HS-5 (cell line): ENCODE results near the gene DENND4A.
"Not testable (repeated sequence)": the region's sequence is repeated elsewhere in the genome, so short reads cannot be mapped to it uniquely, and the experiment has no call there.

ENCODE experiments used
- DNase-seq: peaks from one replicate; pipeline ENCODE4 v3.0.0-alpha.2; 2012; ENCODE audit warnings: low read depth

DENND4A gene

DNA sequence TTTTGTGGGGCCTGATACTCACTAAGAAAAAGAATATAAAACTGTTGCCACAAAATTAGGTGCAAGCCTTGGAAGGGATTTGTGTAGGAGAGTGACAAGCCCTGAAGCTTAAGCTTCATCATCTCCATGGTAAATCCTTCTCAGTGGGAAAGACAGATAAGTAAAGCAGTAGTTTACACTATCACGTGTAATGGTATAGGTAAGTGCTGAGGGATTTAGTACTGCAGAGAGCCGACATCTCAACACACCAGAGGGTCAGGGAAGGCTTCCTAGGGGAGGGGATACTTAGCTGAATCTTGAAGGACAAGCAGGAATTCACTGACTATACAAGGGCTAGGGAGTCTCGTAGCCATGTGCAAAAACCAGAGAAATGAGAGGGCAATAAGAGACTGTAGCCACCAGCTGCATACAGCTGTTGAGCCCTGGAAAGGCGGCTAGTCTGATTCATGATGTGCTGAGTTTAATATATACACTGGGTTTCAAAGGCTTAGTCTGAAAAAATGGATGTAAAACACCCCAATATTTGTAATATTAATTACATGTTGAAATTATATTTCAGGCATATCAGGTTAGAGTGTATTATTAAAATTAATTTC lies 159.2 kb downstream of the DENND4A start:
- DNase-seq: no peak

DNA sequence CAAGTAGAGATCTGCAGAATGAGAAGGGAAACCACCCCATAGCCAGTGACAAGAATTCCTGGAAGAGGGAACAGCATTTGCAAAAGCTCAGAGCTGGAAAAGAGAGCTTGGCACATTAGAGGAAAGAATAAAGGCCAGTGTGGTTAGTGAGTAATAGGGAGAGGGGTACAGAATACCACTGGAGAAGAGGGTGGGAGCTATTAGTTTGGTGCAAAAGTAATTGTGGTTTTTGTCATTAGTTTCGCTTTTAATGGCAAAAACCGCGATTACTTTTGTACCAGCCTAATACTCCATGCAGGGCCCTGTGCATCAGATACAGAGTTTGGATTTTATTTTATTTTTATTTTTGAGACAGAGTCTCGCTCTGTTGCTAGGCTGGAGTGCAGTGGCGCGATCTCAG lies 160.6 kb downstream of the DENND4A start:
- no peak for DNase-seq

DNA sequence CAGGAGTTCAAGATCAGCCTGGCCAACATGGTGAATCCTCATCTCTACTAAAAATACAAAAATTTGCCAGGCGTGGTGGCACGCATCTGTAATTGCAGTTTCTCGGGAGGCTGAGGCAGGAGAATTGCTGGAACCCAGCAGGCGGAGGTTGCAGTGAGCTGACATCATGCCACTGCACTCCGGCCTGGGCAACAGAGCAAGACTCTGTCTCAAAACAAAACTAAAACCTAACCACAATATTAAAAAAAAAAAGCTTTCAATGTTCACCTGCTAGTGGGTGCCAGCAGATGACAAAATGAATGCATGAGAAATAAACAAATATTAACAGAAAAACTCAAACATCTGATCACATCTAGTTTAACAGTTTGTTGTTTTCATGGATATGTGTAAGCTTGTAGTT lies 161.3 kb downstream of the DENND4A start:
- no peak for DNase-seq

DNA sequence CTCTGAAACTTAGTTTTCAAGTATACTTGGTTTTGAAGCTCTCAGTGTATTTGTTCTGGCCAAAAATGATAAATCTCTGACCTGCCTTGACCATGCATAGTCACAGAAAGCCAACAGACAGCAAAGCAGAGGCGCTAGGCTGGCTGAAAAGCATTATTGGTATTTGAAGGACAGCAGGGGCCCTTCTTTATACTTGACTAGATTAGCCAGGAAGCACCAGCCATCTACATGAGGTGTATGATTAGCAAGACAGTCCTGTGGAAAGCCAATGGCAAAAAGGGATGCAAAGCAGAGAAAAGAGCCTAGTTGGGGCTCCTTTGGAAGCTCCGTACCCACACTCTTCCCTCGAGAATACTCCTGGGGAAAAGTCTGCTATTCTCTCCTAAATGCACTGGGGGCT lies 162.5 kb downstream of the DENND4A start:
- DNase-seq: no peak

DNA sequence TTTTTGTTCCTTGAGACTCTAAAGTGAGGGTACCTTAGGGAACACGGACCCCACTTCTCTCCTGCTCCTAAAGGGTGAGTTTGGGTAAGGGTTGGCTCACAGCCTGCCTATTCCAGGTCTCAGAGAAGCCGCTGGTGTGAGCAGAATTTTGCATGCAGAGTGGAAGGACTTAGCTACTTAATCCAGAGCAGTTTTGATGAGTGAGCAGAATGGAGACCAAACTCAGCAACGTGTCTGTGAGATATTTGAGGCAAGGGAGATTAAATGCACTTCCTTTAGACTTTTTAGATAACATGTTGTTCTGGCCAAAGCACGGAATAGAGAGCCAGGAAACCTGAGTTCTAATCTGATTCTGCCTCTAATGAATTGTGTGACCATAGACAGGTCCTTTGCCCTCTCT lies 165.2 kb downstream of the DENND4A start:
- DNase-seq: no peak

DNA sequence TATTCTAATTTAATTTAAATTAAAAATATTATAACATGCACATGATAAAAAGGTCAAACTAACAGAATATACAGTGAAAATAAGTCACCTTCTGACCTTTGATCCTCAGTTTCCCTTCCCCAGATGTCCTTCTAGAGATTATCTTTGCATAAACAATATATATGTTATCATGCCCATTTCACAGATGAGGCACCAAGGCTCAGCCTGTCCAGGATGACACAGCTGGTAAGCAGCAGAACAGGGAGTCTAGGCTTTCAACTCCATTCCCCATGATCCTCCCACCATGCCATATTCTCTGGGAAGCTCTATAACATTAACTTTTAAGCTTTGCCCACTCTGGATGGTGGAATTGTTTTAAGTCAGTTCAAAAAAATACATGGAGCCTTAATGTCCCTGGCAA lies 169.0 kb downstream of the DENND4A start:
- DNase-seq: no peak

DNA sequence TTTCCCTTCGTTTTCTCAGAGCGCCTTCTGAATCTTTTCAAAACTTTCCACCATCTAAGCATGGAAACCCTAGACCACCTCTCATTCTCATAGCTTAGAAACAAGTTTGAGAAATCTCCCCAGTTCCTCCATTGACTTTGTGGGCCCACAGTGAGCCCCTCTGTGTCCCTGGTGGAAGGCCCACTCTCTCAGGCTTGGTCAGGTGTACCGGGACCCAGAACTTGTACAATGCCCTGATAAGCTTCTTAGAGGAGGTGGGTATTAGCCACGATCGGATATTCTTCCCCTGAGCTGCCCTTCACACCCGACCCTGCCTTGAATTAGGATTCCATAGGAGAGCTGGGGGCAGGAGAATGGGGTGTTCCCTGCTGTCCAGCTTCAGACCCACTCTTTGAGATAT lies 170.5 kb downstream of the DENND4A start, which contains the start of gene SLC24A1:
Gene SLC24A1 (plus strand): TSS at position 301 of the 400 bp plus-strand sequence. CDS start 2,143 bp downstream, outside the sequence.
- no peak for DNase-seq

DNA sequence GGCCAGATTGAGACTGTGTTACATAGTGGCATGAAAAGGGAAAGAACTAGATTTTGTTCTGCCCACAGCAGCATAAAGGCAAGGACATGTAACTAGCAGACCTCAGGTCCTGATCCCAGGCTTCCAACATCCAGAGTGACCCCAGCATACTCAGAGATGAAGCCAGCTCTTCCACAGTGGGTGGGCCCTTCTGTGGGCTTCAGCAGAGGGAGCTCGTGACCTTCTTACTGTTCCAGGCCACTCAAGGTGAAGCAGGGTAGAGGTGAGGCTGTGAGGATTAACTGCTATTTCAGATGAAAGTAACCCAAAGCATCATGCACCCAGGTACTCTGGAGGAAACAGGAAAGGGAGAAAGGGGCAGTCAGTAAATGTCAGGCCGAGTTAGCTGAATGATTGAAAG lies 171.3 kb downstream of the DENND4A start:
- DNase-seq: no peak

DNA sequence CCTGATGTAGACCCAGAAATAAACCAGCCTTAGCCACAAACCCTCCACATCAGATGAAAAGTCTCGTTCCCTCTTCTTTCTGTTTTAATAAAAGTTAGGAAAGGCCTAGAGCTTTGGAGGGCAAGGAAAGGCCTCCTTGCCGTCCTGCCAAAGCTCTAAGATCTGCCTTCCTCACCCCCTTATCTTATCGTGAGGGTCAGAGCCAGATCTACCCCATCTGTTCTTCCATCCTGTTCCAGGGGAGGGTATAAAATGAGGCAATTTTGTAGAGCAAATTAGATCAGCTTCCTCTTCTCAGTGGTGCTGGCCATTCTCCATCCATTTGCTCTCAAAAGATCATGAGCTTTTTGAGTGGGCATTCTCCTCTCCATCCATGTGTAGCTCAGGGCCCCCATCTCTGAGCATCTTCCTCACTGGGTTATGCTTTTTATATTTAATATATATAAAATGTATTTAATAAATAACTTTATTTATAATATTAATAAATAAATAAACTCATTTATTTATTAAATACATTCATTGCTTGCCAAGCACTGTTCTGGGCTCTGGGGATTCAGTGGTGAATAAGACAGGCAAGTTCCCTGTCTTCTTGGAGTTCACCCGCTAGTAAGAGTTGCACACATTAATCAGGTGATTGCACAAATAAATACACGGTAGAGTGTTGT lies 172.3 kb downstream of the DENND4A start:
- no peak for DNase-seq

DNA sequence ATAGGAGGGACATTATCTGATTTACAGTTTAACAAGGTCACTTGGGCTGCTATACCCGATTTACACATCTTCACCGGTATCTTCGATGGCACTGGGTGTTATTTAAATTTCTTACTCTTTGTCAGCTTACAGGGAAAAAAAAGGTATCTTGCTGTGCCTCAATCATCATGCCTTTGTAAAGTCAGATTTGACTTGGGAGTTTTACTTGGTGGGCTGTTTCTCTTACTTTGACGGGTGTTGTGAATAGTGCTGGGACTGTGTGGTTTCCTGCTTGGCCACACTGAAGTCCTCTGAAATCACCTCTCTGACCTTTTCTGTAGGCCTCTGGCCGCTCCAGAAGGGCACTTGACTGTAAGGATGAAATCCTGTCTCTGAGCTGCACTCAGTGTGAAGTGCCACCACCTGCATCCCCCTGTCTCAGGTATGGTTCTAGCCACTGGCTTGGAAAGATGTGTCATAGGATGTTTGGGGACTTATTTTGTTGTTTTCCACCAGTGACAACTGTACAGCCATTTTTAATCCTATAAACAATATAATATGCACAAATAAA lies 173.5 kb downstream of the DENND4A start:
- DNase-seq: no peak

DNA sequence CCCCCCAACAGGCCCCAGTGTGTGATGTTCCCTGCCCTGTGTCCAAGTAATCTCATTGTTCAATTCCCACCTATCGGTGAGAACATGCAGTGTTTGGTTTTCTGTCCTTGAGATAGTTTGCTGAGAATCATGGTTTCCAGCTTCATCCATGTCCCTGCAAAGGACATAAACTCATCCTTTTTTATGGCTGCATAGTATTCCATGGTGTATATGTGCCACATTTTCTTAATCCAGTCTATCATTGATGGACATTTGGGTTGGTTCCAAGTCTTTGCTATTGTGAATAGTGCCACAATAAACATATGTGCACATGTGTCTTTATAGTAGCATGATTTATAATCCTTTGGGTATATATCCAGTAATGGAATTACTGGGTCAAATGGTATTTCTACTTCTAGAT lies 176.2 kb downstream of the DENND4A start:
- not testable (repeated sequence) for DNase-seq

DNA sequence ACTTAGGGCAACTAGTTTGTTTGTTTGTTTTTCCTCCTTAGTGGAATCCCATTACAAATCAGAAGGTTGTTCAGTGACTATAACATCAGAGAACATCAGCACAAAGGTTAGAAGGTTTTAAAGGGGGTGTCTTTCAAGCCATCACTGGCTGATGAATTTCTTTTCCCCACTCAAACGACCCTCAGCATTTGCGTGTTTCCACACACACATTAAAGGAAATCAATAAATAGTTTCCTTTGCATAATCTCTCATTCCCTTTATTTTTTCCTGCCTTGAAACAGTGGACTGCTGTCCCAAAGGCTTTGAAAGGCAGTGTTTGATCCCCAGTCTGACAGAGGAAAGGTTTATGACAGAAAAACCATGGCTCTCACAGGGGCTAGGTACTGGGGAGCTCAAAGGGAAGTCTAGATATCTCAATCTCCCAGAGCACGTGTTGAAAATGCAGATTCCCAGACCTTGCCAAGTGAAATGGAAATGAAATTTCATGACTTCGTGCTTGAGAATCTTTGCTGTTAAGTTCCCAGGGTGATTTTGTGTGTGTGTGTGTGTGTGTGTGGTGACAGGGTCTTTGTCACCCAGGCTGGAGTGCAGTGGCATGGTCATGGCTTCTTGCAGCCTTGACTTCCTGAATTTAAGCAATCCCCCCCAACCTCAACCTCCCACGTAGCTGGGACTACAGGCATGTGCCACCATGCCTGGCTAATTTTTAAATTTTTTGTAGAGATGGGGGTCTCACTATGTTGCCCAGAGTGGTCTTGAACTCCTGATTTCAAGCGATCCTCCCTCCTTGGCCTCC lies 178.9 kb downstream of the DENND4A start:
- DNase-seq: no peak

DNA sequence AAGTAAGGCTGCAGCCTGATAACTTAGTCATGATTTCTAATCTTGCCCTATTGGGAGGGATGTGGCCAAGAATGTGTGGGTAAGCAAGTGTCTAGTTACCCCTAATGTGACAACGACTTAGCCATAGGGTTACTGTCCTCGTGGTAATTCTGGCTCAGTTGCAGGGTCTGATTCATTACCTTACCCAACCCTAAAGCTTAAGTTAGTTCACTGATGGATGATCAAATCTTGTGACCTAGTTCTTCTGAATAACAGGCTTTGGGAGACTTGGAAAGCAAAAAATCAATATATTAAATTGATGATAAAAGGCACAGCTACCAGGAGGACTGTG lies 179.5 kb downstream of the DENND4A start:
- DNase-seq: peak; percentile 14

DNA sequence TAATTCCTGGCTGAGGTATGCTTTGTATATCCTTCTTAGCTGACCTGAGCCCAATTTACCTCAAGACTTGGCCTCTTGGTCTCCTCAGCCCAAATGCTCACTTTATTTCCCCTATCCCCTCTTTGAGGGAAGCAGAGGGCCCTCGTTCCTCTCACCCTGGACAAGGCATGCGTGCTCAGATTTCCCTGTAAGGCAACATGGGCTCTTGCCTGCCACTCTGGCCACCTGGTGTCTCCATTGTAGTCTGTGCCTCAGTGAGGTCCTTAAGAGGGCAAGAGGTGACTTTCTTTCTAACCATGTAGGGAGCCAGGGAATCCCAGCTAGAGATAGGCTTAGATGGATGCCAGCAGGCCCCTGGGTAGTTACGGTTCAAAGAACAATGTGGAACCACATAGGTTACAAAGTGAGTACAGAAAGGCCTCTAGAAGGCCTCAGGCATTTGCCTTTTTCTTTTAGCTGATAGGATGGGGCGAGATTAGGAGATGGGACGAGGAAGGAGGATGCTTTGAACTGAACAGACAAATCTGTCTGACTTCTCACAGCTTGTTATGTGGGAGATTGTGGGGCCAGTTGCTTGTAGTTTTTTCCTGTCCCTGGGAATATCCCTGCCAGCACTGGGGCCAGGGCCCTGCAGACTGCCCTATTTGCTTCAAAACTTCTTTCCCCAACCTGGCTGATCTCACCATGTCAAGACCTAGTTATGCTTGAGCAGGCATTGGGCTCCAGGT lies 180.0 kb downstream of the DENND4A start:
- no peak for DNase-seq

DNA sequence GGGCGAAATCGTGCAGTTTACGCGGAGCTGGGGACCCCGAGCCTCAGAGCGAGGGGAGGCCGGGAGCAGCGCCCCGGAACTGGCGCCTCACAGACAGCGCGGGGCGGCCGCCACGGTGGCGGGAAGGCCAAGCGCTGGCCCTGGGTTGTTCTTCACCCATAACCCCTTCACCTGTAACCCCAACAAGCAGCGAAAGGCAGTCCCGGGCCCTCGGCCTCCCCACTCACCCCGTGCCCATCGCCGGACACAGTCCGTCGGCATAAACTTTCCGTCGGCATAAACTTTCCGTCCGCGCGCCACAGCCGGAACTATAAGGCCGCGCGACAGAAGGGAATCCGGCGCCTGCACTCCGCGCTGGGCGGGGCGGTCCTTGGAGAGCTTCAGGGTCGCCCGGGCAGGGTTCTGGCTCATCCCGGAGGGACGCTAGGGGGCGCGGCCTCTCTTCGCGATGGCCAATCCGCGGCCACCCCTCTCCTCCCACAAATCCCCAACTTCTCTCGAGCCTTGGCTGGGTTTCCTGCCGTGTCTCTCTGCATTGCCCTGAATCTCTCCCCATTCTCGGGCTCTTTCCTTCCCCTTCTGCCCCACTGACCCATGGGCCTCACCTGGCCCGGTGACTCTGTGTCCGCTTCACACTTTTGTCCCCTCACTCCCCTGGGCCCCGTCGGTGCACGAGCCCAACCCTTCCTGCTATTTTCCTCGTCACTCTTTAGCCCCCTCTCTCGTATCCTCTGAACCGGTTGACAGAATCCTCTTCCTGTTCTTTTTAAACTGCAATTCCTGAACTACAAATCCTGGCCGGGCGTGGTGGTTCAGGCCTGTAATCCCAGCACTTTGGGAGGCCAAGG lies 181.0 kb downstream of the DENND4A start, which contains the start of gene INTS14:
Gene INTS14 (minus strand): TSS at position 261 of the 848 bp plus-strand sequence. CDS start 3,751 bp downstream, outside the sequence.
- DNase-seq: peak; percentile 78
